Testis (tissue), 3 donors: ENCODE measurements around the gene TRMT112. TPM values are rescaled to one million over a fixed set of nuclear protein-coding genes. Genes with fewer than 3 reads are reported as not detected.
A peak's percentile ranks its signal among the peaks of the same experiment; 100 is the strongest.

Experiments
- DNase-seq: peaks from one replicate; pipeline ENCODE4 v3.0.0-alpha.2; 2019
- H3K27ac ChIP-seq, 2 donors: fragments of 200-600 bp; sonication (generic); one replicate each; pipeline ENCODE4 v1.5.1; 2019
- H3K27me3 ChIP-seq: fragments of 200-600 bp; sonication (generic); one replicate; pipeline ENCODE4 v1.5.1; 2019
- H3K36me3 ChIP-seq: fragments of 200-600 bp; sonication (generic); one replicate; pipeline ENCODE4 v1.5.1; 2017; ENCODE audit warnings: low read depth; ENCODE audit errors: missing control alignments
- H3K4me1 ChIP-seq: fragments of 200-600 bp; sonication (generic); one replicate; pipeline ENCODE4 v1.5.1; 2019
- H3K4me3 ChIP-seq, 2 donors: fragments of 200-600 bp; sonication (generic); one replicate each; pipeline ENCODE4 v1.5.1; 2017 to 2019
- H3K9me3 ChIP-seq: fragments of 200-600 bp; sonication (generic); one replicate; pipeline ENCODE4 v1.5.1; 2017
- POLR2A ChIP-seq: fragments of 450-650 bp; IDR thresholded peaks from one replicate; pipeline ENCODE4 v1.6.1; 2017; ENCODE audit warnings: antibody characterized with exemption, mild to moderate bottlenecking, moderate library complexity
- WGBS, 2 donors: methylation state at CpG; one replicate each; pipeline ENCODE4 v1.1.5; 2018; 5-methylcytosine and 5-hydroxymethylcytosine counted together
- intact Hi-C: fragments of 100-400 bp; cut with DNase I; formaldehyde crosslinking; loops from one replicate; pipeline ENCODE4 v1.15.1; 2023; ENCODE audit warnings: low total_unique reads
- polyA plus RNA-seq: library from polyadenylated mRNA; stranded (reverse); fragments of 350-450 nt; fragmentation: Illumina TruSeq; extraction: RNeasy Lipid Tissue Mini Kit (QIAGEN cat#74804); gene quantifications from one replicate; pipeline ENCODE4 v1.2.3, GENCODE V29; 2014; ENCODE audit warnings: low read depth, low replicate concordance; ENCODE audit not compliant: insufficient read depth
- total RNA-seq, 2 donors: library from RNA; depleted of rRNA; stranded (reverse); fragments of >200 nt; gene quantifications; one replicate each; pipeline ENCODE4 v1.2.3, GENCODE V29; 2016
- TF ChIP-seq, protein P1 (sequence below), 3 experiments: fragments of 450-650 bp in 2 of 3; fragments of 200-600 bp in 1 of 3; sonication (generic) in 1 of 3; IDR thresholded peaks; one replicate each; pipeline ENCODE4 v1.5.1; 2016 to 2019; ENCODE audit warnings: antibody characterized with exemption in 3 of 3, mild to moderate bottlenecking in 2 of 3, moderate library complexity in 1 of 3

The TRMT112 gene
- total and polyA plus RNA-seq, 3 donors from 2014 or later: 275 to 340 (median 303) TPM

DNA sequence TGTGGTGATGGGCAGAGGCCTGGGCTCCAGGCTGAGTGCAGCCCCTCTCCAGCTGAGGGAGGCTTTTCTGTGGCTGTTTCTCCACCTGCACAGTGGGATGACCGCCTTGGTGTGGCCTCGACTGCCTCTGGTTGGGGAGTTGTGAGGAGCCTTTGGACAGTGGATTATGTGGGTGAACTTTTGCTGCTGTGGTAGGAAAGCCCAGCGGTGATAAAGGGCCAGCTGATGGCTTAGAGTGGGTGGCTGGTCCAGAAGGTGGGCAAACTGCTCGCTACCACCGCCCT lies 13.4 kb downstream of the TRMT112 start:
- Histone ChIP-seq H3K9me3 (no peaks in the 10 kb centered on the region), H3K27me3 (no peaks in the 10 kb centered on the region), H3K27ac (peak overlapping the region; percentile 76 to 95), H3K4me3 (peak overlapping the region; percentile 67 to 74), H3K36me3 (no peaks in the 10 kb centered on the region), H3K4me1 (peaks cover 33% of the 10 kb centered on the region)
- WGBS, 2 donors: 47% methylated on average over 5 of the region's 5 CpGs; no CpG with 5 or more reads in 1 of the 2 donors
- no peak for DNase-seq
- TF ChIP-seq POLR2A: no peak
- TF ChIP-seq, protein P1, sequence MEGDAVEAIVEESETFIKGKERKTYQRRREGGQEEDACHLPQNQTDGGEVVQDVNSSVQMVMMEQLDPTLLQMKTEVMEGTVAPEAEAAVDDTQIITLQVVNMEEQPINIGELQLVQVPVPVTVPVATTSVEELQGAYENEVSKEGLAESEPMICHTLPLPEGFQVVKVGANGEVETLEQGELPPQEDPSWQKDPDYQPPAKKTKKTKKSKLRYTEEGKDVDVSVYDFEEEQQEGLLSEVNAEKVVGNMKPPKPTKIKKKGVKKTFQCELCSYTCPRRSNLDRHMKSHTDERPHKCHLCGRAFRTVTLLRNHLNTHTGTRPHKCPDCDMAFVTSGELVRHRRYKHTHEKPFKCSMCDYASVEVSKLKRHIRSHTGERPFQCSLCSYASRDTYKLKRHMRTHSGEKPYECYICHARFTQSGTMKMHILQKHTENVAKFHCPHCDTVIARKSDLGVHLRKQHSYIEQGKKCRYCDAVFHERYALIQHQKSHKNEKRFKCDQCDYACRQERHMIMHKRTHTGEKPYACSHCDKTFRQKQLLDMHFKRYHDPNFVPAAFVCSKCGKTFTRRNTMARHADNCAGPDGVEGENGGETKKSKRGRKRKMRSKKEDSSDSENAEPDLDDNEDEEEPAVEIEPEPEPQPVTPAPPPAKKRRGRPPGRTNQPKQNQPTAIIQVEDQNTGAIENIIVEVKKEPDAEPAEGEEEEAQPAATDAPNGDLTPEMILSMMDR (IDR thresholded peaks at IDR 0.05): no peak
- intact Hi-C loops: no loop called here

- intact Hi-C loops: no loop called here
- Histone ChIP-seq H3K27me3 (no peaks in the 10 kb centered on the region), H3K4me3 (no peak overlapping the region)
Observed at GRCh38 chr11:64303109-64304031, 14.0 kb downstream of the TRMT112 start.

DNA sequence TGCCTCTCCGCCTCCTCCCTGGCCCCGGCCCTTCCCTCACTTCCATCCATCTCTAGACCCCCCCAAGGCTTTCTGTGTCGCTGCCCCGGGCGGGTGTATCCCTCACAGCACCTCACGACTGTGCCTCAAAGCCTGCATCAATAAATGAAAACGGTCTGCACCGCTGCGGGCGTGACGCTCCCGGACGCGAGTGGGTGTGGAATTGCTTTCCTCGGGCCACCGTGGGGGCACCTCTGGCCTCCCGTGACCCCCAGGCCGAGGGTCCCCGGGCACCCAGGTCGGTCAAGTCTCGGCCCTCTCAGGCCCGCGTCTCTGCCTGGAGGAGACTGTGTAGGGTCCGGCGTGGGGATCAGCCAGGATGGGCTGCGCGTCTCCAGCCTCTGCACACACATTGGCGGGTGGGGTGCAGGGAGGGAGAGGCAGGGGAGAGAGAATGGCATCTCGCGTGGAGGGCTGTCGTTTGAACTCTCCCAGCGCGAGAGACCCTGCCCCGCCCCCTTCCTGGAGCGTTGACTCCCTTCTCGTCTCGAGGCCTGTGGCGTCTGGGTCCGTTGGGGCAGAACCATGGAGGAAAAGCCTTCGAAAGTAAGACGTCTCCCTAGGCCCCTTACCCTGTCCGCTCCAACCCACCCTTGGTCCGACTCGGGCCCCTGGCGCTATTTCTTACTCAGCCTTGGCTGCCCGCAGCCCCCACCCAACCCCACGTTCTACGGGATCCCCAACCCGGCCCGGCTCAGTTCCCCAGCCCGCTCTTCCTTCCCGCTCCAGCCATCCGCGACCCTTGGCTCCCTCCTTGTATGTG lies 17.3 kb downstream of the TRMT112 start, which contains the start of gene CATSPERZ:
Gene CATSPERZ, plus strand, starts transcription at position 512 of the 802 bp plus-strand sequence. Its CDS starts 53 bp downstream, at position 565.
- Histone ChIP-seq H3K36me3 (no peaks in the 10 kb centered on the region), H3K27me3 (no peaks in the 10 kb centered on the region), H3K4me1 (peaks cover 26% of the 10 kb centered on the region), H3K4me3 (peak within 1 kb of the TSS; percentile 32), H3K9me3 (no peaks in the 10 kb centered on the region), H3K27ac (peak within 1 kb of the TSS; percentile 53 to 81)
- intact Hi-C loops: loop anchor here (10.0 kb wide), 1 partner anchor 95 kb away; the partner anchor contains the start of gene FERMT3
- no peak for DNase-seq
- 10 to 16% methylated on average over 43 to 54 of the region's 54 CpGs for WGBS, 2 donors
- TF ChIP-seq, protein P1 (IDR thresholded peaks at IDR 0.05): no peak
- no peak for TF ChIP-seq POLR2A

More at GRCh38 chr11:64303109-64304031, 14.0 kb downstream of the TRMT112 start:
- no peak for DNase-seq
- Histone ChIP-seq H3K9me3 (no peaks in the 10 kb centered on the region), H3K27ac (peak overlapping the region; percentile 76 to 95), H3K36me3 (no peaks in the 10 kb centered on the region), H3K4me1 (peaks cover 33% of the 10 kb centered on the region)
- WGBS, 2 donors: 71 to 85% methylated on average over 12 to 13 of the region's 13 CpGs
- TF ChIP-seq POLR2A: no peak
- TF ChIP-seq, protein P1 (IDR thresholded peaks at IDR 0.05): no peak

- Histone ChIP-seq H3K27me3 (no peaks in the 10 kb centered on the region), H3K27ac (peak overlapping the region; percentile 53 to 81), H3K4me1 (peaks cover 32% of the 10 kb centered on the region), H3K36me3 (no peaks in the 10 kb centered on the region), H3K4me3 (peak overlapping the region; percentile 32), H3K9me3 (no peaks in the 10 kb centered on the region)
- intact Hi-C loops: loop anchor here (10.0 kb wide), 1 partner anchor 94 kb away; the partner anchor contains the start of gene FERMT3
- 3 to 29% methylated on average over 3 to 46 of the region's 60 CpGs for WGBS, 2 donors
- peak; percentile 79 for DNase-seq
- TF ChIP-seq POLR2A: no peak
- TF ChIP-seq, protein P1 (IDR thresholded peaks at IDR 0.05): no peak
Observed at GRCh38 chr11:64298966-64299846, 18.2 kb downstream of the TRMT112 start.
